ENCODE data around the gene MKLN1. TPM values are rescaled to one million over a fixed set of nuclear protein-coding genes. Genes with fewer than 3 reads are reported as not detected.

Gene MKLN1
- total and polyA plus RNA-seq, 4 experiments from 2014 or later: 18.1 to 61.0 (median 45.4) TPM

DNA sequence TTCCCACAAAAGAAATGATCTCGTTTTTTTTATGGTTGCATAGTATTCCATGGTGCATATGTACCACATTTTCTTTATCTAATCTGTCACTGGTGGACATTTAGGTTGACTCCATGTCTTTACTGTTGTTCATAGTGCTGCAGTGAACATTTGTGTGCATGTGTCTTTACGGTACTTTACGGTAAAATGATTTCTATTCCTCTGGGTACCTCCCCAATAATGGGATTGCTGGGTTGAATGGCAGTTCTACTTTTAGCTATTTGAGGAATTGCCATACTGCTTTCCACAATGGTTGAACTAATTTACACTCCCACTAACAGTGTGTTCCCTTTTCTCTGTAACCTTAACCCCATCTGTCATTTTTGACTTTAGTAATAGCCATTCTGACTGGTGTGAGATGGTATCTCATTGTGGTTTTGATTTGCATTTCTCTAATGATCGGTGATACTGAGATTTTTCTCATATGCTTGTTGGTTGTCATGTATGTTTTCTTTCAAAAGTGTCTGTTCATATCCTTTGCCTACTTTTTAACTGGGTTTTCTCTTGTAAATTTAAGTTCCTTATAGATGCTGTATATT, 37.2 kb downstream of the MKLN1 start:
- Mint-ChIP-seq H3K27me3 (no peaks in the 10 kb centered on the region), H3K4me1 (peaks cover 53 to 92% (median 70%) of the 10 kb centered on the region in 4 donors), H3K4me3 (peak overlapping the region in 3 of 8 donors; percentile 5 to 61 (median 17)), H3K9me3 (no peaks in the 10 kb centered on the region), H3K27ac (no peak overlapping the region), H3K36me3 (peaks cover 0 to 1% of the 10 kb centered on the region in 2 donors)
- no peak overlapping the region for H3K27ac ChIP-seq (ENCODE audit: low read depth, low read length)
- POLR2A ChIA-PET (ENCODE audit: partially characterized antibody): no interaction called here
- CTCF ChIA-PET (ENCODE audit: partially characterized antibody): interaction anchor here (1.3 kb wide), 1 partner anchor 468 kb away, joined by 4 read pairs; no protein-coding TSS in a partner anchor
- no peaks in the 10 kb centered on the region for H3K36me3 ChIP-seq (ENCODE audit: insufficient read depth, low read length)
- peaks cover 76% of the 10 kb centered on the region for H3K4me1 ChIP-seq (ENCODE audit: insufficient read depth, low read length)
- H3K4me3 ChIP-seq (ENCODE audit: low read length in 2 of 2): no peak overlapping the region
- no peak for DNase-seq
- H3K9me3 ChIP-seq (ENCODE audit: control insufficient read depth in 1 of 2, low read length in 2 of 2): no peaks in the 10 kb centered on the region
- intact Hi-C loops (cut with micrococcal nuclease): no loop called here
- no peaks in the 10 kb centered on the region for H3K27me3 ChIP-seq (ENCODE audit: insufficient read depth, low read length)

DNA sequence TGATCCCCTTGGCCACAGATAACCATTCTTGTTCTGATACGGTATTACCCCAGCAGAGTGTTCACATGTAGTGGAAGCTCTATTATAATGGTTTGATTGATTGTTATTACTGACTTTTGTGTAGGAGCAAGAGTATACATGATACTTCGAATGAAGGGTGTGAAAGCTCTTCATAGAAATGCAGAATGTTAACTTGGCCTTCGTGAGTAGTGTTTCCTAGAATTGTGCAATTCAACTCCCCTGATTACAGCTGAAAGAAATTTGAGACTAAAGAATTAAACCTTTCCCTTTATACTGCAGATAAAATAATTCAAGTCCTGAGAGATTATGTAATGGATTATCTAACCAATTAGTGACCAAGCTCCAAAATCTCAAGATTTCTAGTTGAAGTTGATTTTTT, 38.2 kb downstream of the MKLN1 start:
- H3K36me3 Mint-ChIP-seq: peaks cover 0 to 1% of the 10 kb centered on the region in 2 donors
- H3K27me3 Mint-ChIP-seq: no peaks in the 10 kb centered on the region
- H3K4me1 Mint-ChIP-seq: peaks cover 50 to 92% (median 68%) of the 10 kb centered on the region in 4 donors
- peaks cover 76% of the 10 kb centered on the region for H3K4me1 ChIP-seq (ENCODE audit: insufficient read depth, low read length)
- no peaks in the 10 kb centered on the region for H3K9me3 Mint-ChIP-seq
- H3K27ac Mint-ChIP-seq: peak overlapping the region in 1 of 7 donors; percentile 5
- POLR2A ChIA-PET (ENCODE audit: partially characterized antibody): interaction anchor here (0.9 kb wide), 1 partner anchor 256 kb away, joined by 3 read pairs; no protein-coding TSS in a partner anchor
- DNase-seq: no peak
- H3K9me3 ChIP-seq (ENCODE audit: control insufficient read depth in 1 of 2, low read length in 2 of 2): no peaks in the 10 kb centered on the region
- no peaks in the 10 kb centered on the region for H3K27me3 ChIP-seq (ENCODE audit: insufficient read depth, low read length)
- H3K4me3 ChIP-seq (ENCODE audit: low read length in 2 of 2): no peak overlapping the region
- H3K27ac ChIP-seq (ENCODE audit: low read depth, low read length): no peak overlapping the region
- peak overlapping the region in 3 of 8 donors; percentile 0 to 24 (median 10) for H3K4me3 Mint-ChIP-seq
- CTCF ChIA-PET (ENCODE audit: partially characterized antibody): interaction anchor here (1.3 kb wide), 1 partner anchor 469 kb away, joined by 4 read pairs; no protein-coding TSS in a partner anchor
- intact Hi-C loops (cut with micrococcal nuclease): no loop called here
- no peaks in the 10 kb centered on the region for H3K36me3 ChIP-seq (ENCODE audit: insufficient read depth, low read length)

DNA sequence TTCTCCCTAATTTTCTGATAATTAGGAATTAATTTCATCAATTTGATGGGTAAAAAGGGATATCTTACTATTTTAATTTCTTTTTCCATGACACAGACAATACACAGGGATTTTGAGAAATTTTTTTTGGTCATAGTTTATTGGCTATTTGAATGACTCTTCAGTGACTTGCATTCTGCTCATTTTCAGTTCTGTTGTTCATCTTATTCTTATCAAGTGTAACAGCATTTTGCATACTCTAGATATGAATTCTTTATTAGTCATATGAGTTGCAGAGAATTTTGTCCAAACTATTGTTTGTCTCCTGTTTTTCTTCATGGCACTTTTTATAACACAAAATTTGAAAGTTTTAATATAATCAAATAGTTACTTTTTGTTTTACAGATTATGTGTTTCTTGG, 41.7 kb downstream of the MKLN1 start:
- Mint-ChIP-seq H3K27me3 (no peaks in the 10 kb centered on the region), H3K9me3 (no peaks in the 10 kb centered on the region), H3K36me3 (peaks cover 0 to under 1% of the 10 kb centered on the region in 2 donors), H3K4me3 (no peak overlapping the region), H3K27ac (no peak overlapping the region), H3K4me1 (peaks cover 48 to 90% (median 63%) of the 10 kb centered on the region in 4 donors)
- POLR2A ChIA-PET (ENCODE audit: partially characterized antibody): no interaction called here
- Histone ChIP-seq H3K27ac (ENCODE audit: low read depth, low read length) (no peak overlapping the region), H3K4me3 (ENCODE audit: low read length in 2 of 2) (no peak overlapping the region), H3K4me1 (ENCODE audit: insufficient read depth, low read length) (peaks cover 70% of the 10 kb centered on the region), H3K36me3 (ENCODE audit: insufficient read depth, low read length) (no peaks in the 10 kb centered on the region), H3K27me3 (ENCODE audit: insufficient read depth, low read length) (no peaks in the 10 kb centered on the region), H3K9me3 (ENCODE audit: control insufficient read depth in 1 of 2, low read length in 2 of 2) (no peaks in the 10 kb centered on the region)
- no peak for DNase-seq
- intact Hi-C loops (cut with micrococcal nuclease): no loop called here
- CTCF ChIA-PET (ENCODE audit: partially characterized antibody): no interaction called here

DNA sequence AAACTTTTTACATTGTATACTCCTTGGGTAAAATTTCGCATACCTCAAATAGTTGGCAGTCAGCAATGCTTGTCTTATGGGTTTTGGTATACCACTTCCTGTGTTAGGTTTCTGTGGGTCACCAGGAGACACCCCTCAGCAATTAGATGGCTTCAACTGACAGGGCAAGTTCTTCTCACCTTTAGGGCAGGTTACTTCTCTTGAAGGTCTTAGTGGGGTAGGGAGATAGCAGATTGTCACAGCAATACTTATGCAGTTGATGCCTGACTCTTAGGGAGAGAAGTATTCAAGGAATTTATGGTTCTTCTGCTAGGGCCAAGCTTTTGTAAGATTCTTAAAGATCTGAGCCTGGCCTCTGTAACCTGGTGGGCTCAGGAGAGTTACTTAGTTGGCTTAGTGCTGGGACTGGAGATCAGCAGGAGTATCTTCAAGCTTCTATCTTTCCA, 42.9 kb downstream of the MKLN1 start:
- DNase-seq: peak; percentile 37 to 63 (median 50)
- Histone ChIP-seq H3K4me1 (ENCODE audit: insufficient read depth, low read length) (peaks cover 65% of the 10 kb centered on the region), H3K27me3 (ENCODE audit: insufficient read depth, low read length) (no peaks in the 10 kb centered on the region), H3K9me3 (ENCODE audit: control insufficient read depth in 1 of 2, low read length in 2 of 2) (no peaks in the 10 kb centered on the region), H3K27ac (ENCODE audit: low read depth, low read length) (no peak overlapping the region), H3K4me3 (ENCODE audit: low read length in 2 of 2) (no peak overlapping the region), H3K36me3 (ENCODE audit: insufficient read depth, low read length) (no peaks in the 10 kb centered on the region)
- intact Hi-C loops (cut with micrococcal nuclease): no loop called here
- Mint-ChIP-seq H3K9me3 (no peaks in the 10 kb centered on the region), H3K27me3 (no peaks in the 10 kb centered on the region), H3K36me3 (peaks cover 0 to 1% of the 10 kb centered on the region in 2 donors), H3K4me1 (peaks cover 38 to 80% (median 53%) of the 10 kb centered on the region in 4 donors), H3K4me3 (peak overlapping the region in 6 of 8 donors; percentile 4 to 71 (median 40)), H3K27ac (peak overlapping the region in 4 of 7 donors; percentile 33 to 58 (median 40))
- CTCF ChIA-PET (ENCODE audit: partially characterized antibody): no interaction called here
- POLR2A ChIA-PET (ENCODE audit: partially characterized antibody): interaction anchor here (0.7 kb wide), 1 partner anchor 12 kb away, joined by 3 read pairs; no protein-coding TSS in a partner anchor

DNA sequence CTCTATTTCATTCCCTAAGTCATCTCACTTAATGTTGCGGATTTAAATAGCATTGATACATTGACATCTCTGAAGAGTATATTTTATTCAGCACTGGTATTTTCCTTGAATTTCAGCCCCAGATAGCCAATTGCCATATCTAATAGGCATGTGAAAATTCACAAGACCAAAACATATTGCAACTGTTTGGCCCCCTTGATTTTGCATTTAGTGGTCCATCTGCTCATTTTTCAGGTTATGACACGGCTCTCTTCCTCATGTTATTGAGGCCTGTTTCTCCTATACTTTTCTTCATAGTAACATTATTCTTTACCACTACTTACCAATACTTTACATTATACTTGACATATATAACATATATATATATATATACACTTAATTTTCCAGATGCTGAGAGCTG, 43.7 kb downstream of the MKLN1 start:
- Histone ChIP-seq H3K9me3 (ENCODE audit: control insufficient read depth in 1 of 2, low read length in 2 of 2) (no peaks in the 10 kb centered on the region), H3K36me3 (ENCODE audit: insufficient read depth, low read length) (no peaks in the 10 kb centered on the region), H3K4me1 (ENCODE audit: insufficient read depth, low read length) (peaks cover 57% of the 10 kb centered on the region), H3K27ac (ENCODE audit: low read depth, low read length) (no peak overlapping the region), H3K4me3 (ENCODE audit: low read length in 2 of 2) (no peak overlapping the region), H3K27me3 (ENCODE audit: insufficient read depth, low read length) (no peaks in the 10 kb centered on the region)
- no peaks in the 10 kb centered on the region for H3K27me3 Mint-ChIP-seq
- peaks cover 0 to 1% of the 10 kb centered on the region in 2 donors for H3K36me3 Mint-ChIP-seq
- H3K27ac Mint-ChIP-seq: no peak overlapping the region
- POLR2A ChIA-PET (ENCODE audit: partially characterized antibody): no interaction called here
- DNase-seq: no peak
- no peaks in the 10 kb centered on the region for H3K9me3 Mint-ChIP-seq
- intact Hi-C loops (cut with micrococcal nuclease): no loop called here
- H3K4me3 Mint-ChIP-seq: peak overlapping the region in 1 of 8 donors; percentile 13
- CTCF ChIA-PET (ENCODE audit: partially characterized antibody): interaction anchor here (0.8 kb wide), 1 partner anchor 474 kb away, joined by 3 read pairs; no protein-coding TSS in a partner anchor
- H3K4me1 Mint-ChIP-seq: peaks cover 33 to 71% (median 48%) of the 10 kb centered on the region in 4 donors

DNA sequence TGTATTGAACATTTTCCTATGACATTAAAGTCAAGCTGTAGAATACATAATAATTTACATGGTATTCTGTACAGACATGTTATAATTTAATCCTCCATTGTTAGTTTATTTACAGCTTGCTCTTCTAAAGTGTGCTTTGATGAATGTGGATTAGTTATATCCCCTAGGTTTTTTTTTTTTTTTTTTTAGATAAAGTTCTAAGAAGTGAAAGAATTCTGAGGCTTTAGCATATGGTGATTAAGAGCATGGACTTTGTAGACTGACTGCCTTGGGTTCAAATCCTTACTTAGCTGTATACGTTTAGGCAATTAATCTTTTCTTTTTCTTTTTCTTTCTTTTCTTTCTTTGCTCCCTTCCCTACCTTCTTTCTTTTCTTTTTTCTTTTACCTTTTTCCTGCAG, 44.9 kb downstream of the MKLN1 start:
- DNase-seq: no peak
- H3K4me1 ChIP-seq (ENCODE audit: insufficient read depth, low read length): peaks cover 45% of the 10 kb centered on the region
- H3K4me3 ChIP-seq (ENCODE audit: low read length in 2 of 2): no peak overlapping the region
- H3K9me3 Mint-ChIP-seq: no peaks in the 10 kb centered on the region
- no peak overlapping the region for H3K27ac ChIP-seq (ENCODE audit: low read depth, low read length)
- intact Hi-C loops (cut with micrococcal nuclease): no loop called here
- POLR2A ChIA-PET (ENCODE audit: partially characterized antibody): no interaction called here
- no peaks in the 10 kb centered on the region for H3K27me3 Mint-ChIP-seq
- H3K27ac Mint-ChIP-seq: peak overlapping the region in 1 of 7 donors; percentile 25
- H3K27me3 ChIP-seq (ENCODE audit: insufficient read depth, low read length): no peaks in the 10 kb centered on the region
- CTCF ChIA-PET (ENCODE audit: partially characterized antibody): interaction anchor here (0.7 kb wide), 1 partner anchor 332 kb away, joined by 3 read pairs; no protein-coding TSS in a partner anchor
- H3K4me3 Mint-ChIP-seq: no peak overlapping the region
- no peaks in the 10 kb centered on the region for H3K9me3 ChIP-seq (ENCODE audit: control insufficient read depth in 1 of 2, low read length in 2 of 2)
- H3K4me1 Mint-ChIP-seq: peaks cover 31 to 61% (median 46%) of the 10 kb centered on the region in 4 donors
- H3K36me3 ChIP-seq (ENCODE audit: insufficient read depth, low read length): no peaks in the 10 kb centered on the region
- H3K36me3 Mint-ChIP-seq: peaks cover 1 to 6% of the 10 kb centered on the region in 2 donors

DNA sequence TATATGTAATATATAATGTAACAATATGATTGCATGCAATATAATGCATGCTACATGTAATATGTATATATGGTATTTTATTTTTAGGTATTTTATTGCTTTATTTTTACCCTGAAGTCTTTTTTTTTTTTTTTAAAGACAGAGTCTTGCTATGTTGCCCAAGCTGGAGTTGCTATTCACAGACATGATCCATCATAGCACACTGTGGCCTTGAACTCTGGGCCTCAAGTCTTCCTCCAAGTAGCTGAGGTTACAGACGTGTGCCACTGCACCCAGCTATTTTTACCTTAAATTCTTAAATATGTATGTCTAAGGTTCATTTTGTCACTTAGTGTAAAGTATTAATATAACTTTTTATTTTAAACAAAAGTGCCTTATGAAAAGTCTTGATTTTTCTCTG, 47.1 kb downstream of the MKLN1 start:
- POLR2A ChIA-PET (ENCODE audit: partially characterized antibody): no interaction called here
- H3K36me3 ChIP-seq (ENCODE audit: insufficient read depth, low read length): no peaks in the 10 kb centered on the region
- no peak overlapping the region for H3K27ac ChIP-seq (ENCODE audit: low read depth, low read length)
- H3K9me3 Mint-ChIP-seq: no peaks in the 10 kb centered on the region
- peaks cover 29% of the 10 kb centered on the region for H3K4me1 ChIP-seq (ENCODE audit: insufficient read depth, low read length)
- no peak for DNase-seq
- H3K9me3 ChIP-seq (ENCODE audit: control insufficient read depth in 1 of 2, low read length in 2 of 2): no peaks in the 10 kb centered on the region
- no peaks in the 10 kb centered on the region for H3K27me3 Mint-ChIP-seq
- H3K27me3 ChIP-seq (ENCODE audit: insufficient read depth, low read length): no peaks in the 10 kb centered on the region
- H3K4me3 Mint-ChIP-seq: no peak overlapping the region
- CTCF ChIA-PET (ENCODE audit: partially characterized antibody): no interaction called here
- no peak overlapping the region for H3K4me3 ChIP-seq (ENCODE audit: low read length in 2 of 2)
- intact Hi-C loops (cut with micrococcal nuclease): no loop called here
- peaks cover 22 to 40% (median 27%) of the 10 kb centered on the region in 4 donors for H3K4me1 Mint-ChIP-seq
- no peak overlapping the region for H3K27ac Mint-ChIP-seq
- peaks cover 4 to 9% of the 10 kb centered on the region in 2 donors for H3K36me3 Mint-ChIP-seq
